DMS114 treated with DMSO at 0.1 percent for 48 hours (cell line): ENCODE measurements around the gene TEN1.

Experiments used
- DNase-seq: peaks from one replicate; lab custom pipeline; 2025; ENCODE audit not compliant: unreplicated experiment; lab: John Stamatoyannopoulos, UW

The TEN1 gene

DNA sequence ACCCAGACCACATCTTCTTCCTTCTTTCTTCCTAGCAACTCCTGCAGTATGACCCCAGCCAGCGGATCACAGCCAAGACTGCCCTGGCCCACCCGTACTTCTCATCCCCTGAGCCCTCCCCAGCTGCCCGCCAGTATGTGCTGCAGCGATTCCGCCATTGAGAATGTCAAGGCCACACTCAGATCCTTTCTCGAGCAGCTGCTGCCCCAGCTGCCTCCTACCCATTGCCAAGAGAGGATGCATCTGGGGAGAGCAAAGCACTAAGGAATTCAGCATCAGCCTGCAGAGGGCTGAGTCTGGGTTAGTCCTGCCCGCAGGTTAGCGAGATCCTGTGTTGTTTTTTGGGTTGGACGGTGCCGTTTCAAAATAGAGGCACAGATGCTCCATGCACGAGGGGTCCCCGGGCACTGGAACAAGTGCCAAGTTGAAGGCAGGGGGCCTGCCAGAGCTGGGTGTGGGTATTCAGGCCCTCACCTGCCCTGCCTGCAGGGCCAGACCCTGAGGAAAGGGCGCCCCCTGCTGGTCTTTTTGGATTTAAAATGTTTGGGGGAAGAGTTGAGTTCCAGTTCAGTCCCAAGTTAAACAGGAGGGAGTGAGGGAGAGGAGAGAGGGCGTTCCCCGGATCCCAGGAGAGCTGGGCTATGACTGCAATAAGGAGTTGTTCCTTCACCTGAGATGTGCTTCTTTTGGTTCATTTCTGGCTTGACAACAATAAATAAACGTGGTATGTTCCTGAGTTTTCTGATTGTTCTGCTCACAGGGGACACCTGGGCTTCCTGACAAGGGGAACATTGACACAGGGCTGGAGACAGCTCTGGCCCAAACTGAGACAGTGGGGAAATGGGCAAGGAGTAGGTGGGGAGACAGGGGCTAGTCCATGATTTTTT lies 26.5 kb downstream of the TEN1 start:
- peak; percentile 12 for DNase-seq

DNA sequence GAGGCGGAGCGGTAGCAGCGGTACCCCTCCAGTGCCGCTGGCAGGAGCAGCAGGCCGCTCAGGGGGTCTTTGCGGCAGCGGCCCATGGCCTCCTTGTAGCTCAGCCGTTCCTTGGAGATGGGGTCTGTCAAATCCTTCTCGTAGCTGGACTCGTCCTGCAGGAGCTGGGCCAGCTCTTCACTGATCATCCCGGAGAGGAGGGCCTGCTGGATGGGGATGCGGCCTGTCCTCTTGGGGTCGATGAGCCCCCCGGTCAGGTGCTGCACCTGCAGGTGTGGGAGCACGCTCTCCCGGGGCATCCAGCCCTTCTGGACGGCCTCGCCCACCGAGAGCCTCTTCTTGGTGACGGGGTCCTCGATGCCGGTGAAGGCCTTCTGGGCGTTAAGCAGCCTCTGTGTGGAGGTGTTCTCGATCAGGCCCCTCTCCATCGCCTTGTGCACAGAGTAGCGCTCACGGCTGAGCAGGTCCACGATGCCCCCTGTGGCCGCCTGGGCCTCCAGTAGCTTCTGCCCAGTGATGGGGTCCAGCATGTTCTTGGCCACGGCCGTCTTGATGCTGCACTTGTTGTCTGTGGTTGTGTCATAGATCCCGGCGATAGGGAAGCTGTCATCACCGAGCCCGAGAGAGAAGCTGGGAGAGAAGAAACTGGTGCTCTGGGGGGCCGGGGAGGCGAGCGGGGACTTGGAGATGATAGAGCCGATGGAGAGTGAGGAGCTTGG lies 28.2 kb downstream of the TEN1 start:
- no peak for DNase-seq

DNA sequence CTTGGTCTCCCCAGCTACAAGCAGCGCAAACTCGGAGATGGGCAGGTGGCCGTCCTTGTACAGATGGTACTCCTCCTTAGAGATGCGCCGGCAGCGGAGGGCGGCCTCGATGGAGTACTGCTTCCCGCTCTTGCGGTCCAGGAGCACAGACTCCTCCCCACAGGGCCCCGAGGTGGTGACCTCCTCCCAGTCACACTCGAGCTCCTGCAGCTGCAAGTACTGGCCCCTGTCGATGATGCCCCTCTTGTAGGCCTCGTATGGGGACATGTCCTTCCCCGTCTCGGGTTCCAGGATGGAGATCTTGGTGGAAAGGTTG lies 28.8 kb downstream of the TEN1 start:
- no peak for DNase-seq

DNA sequence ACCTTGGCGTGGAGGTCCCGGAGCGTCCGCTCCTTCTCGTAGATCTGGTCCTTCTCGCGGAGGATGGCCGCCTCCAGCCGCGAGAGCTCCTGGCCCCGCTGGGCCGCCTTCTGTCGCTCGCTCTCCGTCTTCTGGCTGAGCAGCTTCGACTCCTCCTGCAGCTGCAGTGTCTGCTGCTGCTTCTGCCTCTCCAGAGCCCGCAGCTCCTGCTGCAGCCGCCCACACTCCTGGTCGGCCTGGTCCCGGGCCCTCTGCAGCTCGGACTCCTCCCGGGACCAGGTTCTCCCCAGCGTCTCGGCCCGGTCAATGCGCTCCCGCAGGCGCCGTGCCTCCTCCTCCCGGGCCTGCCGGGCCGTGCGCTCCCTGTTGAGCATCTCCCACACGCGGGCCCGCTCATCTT lies 29.2 kb downstream of the TEN1 start:
- DNase-seq: no peak

DNA sequence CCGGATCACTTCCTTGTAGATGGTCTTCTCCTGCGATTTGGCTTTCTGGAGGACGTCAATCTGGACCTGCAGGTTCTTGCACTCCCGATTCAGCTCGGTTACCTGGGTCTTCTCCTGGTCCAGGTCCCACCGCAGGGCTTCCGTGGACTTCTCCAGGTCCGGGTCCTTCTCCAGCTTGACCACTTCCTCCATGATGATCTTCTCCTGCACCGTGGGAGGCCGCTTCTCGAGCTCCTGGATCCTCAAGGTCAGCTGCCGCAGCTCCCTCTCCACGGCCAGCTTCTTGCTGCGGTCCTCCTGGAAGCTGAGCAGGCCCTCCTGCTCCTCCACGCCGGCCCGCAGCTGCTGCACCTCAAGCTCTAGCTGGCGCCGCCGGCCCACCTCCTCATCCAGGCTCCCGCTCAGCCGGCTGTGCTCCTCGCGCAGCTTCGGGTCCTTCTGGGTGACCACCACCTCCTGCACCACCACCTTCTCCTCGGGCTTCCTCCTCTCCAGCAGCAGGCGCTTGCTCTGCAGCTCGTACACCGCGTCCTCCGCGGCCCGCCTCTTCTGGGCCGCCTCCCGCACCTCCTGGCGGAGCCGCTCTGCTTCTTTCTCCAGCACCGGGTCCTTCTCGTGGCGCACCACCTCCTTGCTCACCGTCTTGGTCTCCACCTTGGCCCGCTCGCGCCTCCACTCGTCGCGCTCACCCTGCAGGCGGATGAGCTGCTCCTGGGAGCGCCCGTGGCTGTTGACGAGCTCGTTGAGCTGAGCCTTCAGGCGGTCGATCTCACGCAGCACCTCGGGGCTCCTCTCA lies 29.8 kb downstream of the TEN1 start:
- no peak for DNase-seq

DNA sequence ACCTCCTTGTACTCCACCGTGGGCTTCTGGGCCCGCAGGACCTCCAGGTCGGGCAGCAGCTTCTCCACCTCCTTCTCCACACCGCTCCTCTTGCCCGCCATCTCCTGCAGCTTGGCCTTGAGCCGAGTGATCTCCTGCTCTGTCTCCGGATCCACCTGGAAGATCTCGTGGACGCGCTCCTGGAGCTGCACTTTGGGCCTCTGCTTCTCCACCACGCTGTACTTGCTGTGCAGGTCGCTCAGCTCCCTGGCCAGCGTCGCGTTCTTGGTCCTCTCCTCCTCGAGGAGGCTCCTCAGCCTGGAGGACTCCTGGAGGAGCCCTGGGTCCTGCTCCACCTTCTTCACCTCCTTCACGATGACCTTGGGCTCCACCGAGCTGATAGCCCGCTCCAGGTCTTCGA lies 30.4 kb downstream of the TEN1 start:
- no peak for DNase-seq

DNA sequence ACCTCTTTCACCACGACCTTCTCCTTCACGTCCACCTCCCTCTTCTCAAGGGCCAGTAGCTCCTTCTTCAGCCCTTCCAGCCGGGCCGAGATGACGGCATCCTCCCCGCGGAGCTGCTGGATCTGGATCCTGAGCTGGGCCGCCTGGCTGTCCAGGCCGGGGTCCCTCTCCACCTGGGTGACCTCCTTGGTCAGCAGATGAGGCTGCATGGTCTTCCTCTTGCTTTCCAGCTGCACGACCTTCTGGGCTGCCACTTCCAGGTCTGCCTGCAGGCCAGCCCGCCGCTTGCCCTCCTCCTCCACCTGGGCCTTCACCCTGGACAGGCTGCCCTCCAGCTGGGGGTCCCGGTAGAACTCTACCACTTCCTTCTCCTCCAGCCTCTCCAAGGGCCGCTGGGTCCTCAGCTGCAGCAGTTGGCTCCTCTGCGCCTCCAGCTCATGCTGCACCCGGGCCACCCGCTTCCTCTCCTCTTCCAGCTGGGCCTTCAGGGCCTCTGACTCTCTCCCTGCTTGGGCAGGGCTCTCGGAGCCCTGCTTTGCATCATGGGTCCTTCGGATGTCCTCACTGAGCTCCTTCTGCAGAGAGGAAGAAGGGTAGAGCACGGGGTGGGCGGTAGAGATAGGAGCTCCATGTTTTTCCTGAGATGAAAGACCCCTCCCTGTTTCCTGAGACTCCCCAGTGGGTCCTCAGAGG lies 31.1 kb downstream of the TEN1 start:
- no peak for DNase-seq

- no peak for DNase-seq
These were observed 32.9 kb downstream of the TEN1 start for GRCh38 chr17:76011951-76012350.

DNA sequence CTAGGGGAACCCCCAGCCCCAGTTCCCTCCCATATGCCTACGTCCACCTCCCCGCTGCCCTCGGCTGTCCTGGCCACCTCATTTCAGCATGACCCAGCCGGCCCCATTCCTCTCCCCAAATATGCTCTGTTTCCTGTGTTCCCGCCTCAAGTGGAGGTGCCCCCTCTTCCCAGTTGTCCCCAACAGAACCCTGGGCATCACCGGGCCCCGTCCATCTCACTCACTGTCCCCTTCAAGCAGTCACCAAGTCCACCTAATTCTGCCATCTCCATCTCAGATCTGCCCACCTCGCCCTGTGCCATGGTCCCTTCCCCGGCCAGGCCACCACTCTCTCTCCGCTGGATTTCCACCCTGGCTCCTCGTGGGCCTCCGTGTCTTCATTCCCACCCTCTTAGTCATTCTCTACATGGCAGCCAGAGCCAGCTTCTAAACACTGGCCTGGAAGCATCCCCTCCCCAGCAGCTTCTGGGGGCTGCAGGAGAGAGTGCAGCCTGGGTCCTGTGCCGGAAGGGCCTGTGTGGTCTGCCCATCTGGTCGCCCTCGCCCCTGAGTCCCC lies 34.4 kb downstream of the TEN1 start:
- DNase-seq: no peak

GRCh38 chr17:76014100-76014924 lies 35.3 kb downstream of the TEN1 start:
- peak; percentile 10 for DNase-seq

DNA sequence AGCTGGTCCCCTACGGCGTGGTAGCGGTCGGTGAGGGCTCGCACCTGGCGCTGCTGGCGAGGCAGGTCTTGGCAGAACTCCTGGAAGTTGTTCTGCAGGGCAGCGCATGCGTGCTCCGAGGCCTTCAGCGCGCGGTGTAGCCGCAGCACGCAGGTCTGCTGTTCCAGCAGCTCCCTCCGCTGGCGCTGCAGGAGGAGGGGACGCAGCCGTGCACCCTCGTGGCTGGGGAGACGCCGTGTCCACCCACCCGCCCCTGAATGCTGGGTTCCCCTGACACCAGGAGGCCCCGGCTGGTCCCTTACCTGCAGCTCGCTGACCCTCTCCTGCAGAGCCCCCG lies 35.9 kb downstream of the TEN1 start:
- no peak for DNase-seq

GRCh38 chr17:76017481-76018339 lies 38.7 kb downstream of the TEN1 start:
- no peak for DNase-seq

DNA sequence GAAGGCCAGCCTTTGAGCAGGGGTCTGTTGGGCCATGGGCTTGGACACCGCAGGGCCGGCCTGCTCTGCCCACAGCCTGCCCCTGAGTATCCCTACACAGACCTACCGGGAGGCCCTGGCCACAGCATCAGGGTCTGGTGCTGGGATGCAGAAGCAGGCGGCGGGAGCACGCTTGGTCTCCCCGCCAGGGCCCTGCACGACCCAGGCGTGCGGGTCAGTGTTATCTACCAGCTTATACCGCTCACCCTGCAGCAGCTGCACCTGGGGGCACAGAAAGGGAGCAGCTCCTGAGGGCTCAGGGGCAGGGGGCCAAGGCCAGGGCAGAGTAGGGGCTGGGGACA lies 39.3 kb downstream of the TEN1 start:
- no peak for DNase-seq

- no peak for DNase-seq
These were observed 39.8 kb downstream of the TEN1 start for GRCh38 chr17:76018801-76019200.

- DNase-seq: no peak
These were observed 40.9 kb downstream of the TEN1 start for GRCh38 chr17:76019833-76020467.

GRCh38 chr17:76022285-76022684 lies 43.2 kb downstream of the TEN1 start:
- DNase-seq: no peak

GRCh38 chr17:76022973-76023899 lies 44.2 kb downstream of the TEN1 start:
- DNase-seq: no peak

GRCh38 chr17:76023900-76024237 lies 44.8 kb downstream of the TEN1 start:
- DNase-seq: no peak
